Activated CD4-positive, alpha-beta T cell treated with anti-CD3 and anti-CD28 coated beads, Interleukin-2, amount 10 ng/mL, durations not matched to agents 7 days and 5 days (primary cell): ENCODE results near the gene NKAIN2. TPM values are rescaled to one million over a fixed set of nuclear protein-coding genes. Genes with fewer than 3 reads are reported as not detected.

Source experiments
- CTCF ChIA-PET: fragments of 350-600 bp; sonication (Branson Sonifier 250); formaldehyde crosslinking; loops from one replicate; lab custom pipeline; 2021; ENCODE audit warnings: antibody characterized with exemption; lab: Charles Lee
- POLR2A ChIA-PET: fragments of 350-600 bp; sonication (Branson Sonifier 250); formaldehyde crosslinking; loops from one replicate; lab custom pipeline; 2021; ENCODE audit warnings: antibody characterized with exemption; lab: Charles Lee
- DNase-seq: peaks from one replicate; pipeline ENCODE4 v3.0.0-alpha.2; 2020
- H3K27ac Mint-ChIP-seq: one replicate; pipeline ENCODE4 v1.8.0; 2021; ENCODE audit warnings: mild to moderate bottlenecking, moderate library complexity, mixed read lengths
- H3K27me3 Mint-ChIP-seq: one replicate; pipeline ENCODE4 v1.8.0; 2021; ENCODE audit warnings: mixed read lengths
- H3K36me3 Mint-ChIP-seq: one replicate; pipeline ENCODE4 v1.8.0; 2021; ENCODE audit warnings: low read depth, mixed read lengths
- H3K4me1 Mint-ChIP-seq: one replicate; pipeline ENCODE4 v1.8.0; 2021; ENCODE audit warnings: mixed read lengths
- H3K4me3 Mint-ChIP-seq: one replicate; pipeline ENCODE4 v1.8.0; 2021; ENCODE audit warnings: mild to moderate bottlenecking, moderate library complexity, mixed read lengths
- H3K9me3 Mint-ChIP-seq: one replicate; pipeline ENCODE4 v1.8.0; 2021; ENCODE audit warnings: mixed read lengths
- total RNA-seq, 2 experiments: library from RNA; stranded (reverse); gene quantifications; one replicate each; pipeline ENCODE4 v1.2.3, GENCODE V29; 2021

NKAIN2 gene
- total RNA-seq, 2 experiments from 2014 or later, result not detected

DNA sequence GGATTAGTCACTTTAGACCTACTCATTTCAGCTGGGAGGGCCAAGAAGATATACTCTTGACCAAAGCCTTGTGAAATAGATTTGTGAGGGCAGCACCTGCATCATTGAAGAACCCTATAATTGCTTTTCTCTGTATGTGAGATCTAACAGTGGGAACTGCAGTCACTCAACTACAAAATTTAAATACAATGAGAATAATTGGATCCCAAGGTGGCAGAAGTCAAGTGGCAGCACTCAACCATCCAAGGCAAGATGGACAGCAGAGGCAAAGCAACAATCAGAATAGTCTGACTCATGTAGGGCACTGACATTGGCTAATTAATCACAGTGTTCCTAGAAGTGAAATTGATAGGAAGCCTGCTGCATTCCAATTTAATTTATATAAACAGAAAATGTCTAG lies 8.9 kb upstream of the NKAIN2 start:
- Mint-ChIP-seq H3K36me3 (no peaks in the 10 kb centered on the region), H3K27me3 (no peaks in the 10 kb centered on the region), H3K4me3 (no peak overlapping the region), H3K27ac (no peak overlapping the region), H3K4me1 (no peaks in the 10 kb centered on the region), H3K9me3 (no peaks in the 10 kb centered on the region)
- ChIA-PET CTCF (no interaction called here), POLR2A (no interaction called here)
- no peak for DNase-seq

DNA sequence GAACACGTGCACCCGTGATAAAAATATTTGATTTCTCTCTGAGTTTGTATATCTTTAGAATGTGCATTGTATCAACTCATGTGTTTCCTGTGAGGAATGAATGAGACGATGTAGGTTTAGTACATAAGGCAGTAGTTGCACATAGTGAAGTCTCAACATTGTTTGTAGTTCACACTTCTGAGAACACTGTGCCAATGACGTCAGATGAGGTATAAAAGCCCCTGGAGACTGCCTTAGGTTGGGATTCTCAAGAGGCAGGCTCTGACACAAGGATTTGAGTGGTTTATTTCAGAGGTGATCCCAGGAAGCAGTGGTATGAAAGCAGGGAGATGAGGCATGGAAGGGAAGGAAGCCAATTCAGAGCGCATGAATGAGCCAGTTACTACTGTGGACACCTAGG lies 2.6 kb upstream of the NKAIN2 start:
- peaks cover 10% of the 10 kb centered on the region for H3K4me1 Mint-ChIP-seq
- ChIA-PET CTCF (no interaction called here), POLR2A (interaction anchor here (0.7 kb wide), 1 partner anchor 497 kb away, joined by 4 read pairs; no protein-coding TSS in a partner anchor)
- H3K4me3 Mint-ChIP-seq, result no peak overlapping the region
- no peaks in the 10 kb centered on the region for H3K9me3 Mint-ChIP-seq
- DNase-seq, result no peak
- no peak overlapping the region for H3K27ac Mint-ChIP-seq
- peaks cover 31% of the 10 kb centered on the region for H3K27me3 Mint-ChIP-seq
- no peaks in the 10 kb centered on the region for H3K36me3 Mint-ChIP-seq

DNA sequence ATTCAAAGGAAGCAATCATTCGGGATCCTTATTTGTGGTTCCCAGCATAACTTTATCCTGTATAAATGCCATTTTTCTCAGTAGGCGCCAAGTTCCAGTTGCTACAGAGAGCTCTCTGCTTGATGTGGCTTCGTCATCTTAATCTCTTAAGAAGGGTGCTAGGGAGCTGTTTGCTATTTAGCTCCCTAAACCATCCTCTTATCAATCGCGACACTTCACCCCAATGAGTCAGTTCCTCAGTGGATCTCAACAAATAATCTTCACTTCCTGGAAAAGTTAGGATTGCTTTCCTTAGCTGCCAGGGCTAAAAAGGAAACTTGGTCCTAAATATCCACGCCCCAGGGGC lies 1.3 kb upstream of the NKAIN2 start:
- Mint-ChIP-seq H3K4me3 (no peak overlapping the region), H3K9me3 (no peaks in the 10 kb centered on the region), H3K4me1 (peaks cover 10% of the 10 kb centered on the region), H3K27me3 (peaks cover 37% of the 10 kb centered on the region), H3K36me3 (no peaks in the 10 kb centered on the region), H3K27ac (no peak overlapping the region)
- ChIA-PET CTCF (interaction anchor here (0.7 to 1.8 kb wide), 4 partner anchors 10 to 14 kb away, joined by 3 to 5 read pairs (median 4); no protein-coding TSS in a partner anchor), POLR2A (no interaction called here)
- DNase-seq, result no peak

DNA sequence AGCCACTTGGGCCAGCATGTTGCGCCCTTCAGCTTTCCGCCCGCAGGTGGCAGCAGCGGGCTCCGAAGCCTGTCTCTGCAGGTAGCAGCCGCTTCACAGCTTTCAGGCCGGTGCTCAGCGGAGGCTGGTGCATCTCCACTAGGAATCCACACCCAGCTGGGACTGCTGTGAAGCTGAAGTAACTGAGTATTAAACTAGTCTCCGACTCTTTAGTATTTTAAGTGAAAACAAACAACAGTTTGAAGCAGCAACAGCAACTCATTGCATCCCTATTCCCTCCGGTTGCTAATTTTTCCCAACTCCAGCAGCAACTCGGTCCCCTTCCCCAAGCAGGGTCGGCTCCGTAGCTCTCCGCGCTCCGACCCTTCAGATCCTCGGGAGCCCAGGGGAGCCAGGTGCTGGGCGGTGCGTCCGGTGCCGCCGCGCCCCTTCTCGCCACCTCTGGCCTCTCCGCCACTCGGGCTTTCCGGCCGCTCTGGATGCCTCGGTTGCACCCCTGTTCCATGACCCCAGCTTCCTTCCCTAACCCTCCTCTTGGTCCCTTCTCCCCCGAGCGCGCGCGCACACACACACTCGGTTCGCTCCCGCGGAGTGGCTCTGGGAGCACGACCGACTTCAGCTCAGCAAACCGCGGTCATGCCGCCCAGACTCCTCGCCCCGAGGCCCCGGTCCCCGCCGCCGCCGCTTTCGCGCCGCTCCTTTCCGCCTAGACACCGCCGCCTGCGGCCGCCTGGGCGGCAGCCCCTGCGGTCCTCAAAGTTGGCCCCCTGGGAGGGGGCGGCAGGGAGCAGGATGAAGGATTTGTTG lies 765 bp upstream of the NKAIN2 start:
- Mint-ChIP-seq H3K4me1 (peaks cover 10% of the 10 kb centered on the region), H3K9me3 (no peaks in the 10 kb centered on the region), H3K27me3 (peaks cover 42% of the 10 kb centered on the region), H3K4me3 (peak overlapping the region; percentile 45), H3K27ac (no peak overlapping the region), H3K36me3 (no peaks in the 10 kb centered on the region)
- peak; percentile 67 for DNase-seq
- ChIA-PET CTCF (interaction anchor here (0.7 to 1.8 kb wide), 4 partner anchors 9 to 15 kb away, joined by 3 to 5 read pairs (median 4); no protein-coding TSS in a partner anchor), POLR2A (no interaction called here)

DNA sequence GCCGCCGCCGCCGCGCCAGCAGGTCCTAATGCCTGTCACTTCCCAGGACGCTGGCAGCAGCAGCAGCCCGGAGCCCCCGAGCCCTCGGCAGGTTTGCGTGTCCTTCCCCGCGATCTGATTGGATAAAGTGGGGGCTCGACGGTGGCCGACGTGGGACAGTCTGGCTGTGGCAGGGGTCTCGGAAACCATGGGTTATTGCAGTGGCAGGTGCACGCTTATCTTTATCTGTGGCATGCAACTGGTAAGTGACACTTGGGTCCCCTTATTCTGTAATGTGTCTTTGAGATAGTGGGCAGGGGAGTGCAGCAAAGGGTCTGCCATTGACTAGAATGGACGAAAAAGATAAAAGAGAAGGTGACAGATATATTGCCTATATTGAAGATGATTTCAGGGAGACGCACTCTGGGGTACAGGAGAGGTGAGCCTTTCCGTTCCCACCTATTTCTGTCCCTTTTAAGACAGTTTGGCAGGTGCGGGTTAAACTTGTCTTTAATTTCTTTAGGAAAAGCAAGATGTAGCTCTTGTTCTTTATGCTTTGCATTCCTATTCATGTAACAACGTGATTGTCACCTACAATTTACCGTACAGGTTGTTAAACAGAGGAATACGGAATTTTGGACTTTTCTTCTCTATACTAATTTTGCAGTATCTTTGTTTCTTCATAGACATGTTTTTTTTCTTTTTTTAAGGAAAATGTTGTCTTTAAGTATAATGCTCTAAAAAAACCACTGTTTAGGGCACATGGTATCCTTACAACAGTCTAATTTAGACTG lies 535 bp downstream of the NKAIN2 start:
- peaks cover 48% of the 10 kb centered on the region for H3K27me3 Mint-ChIP-seq
- H3K4me3 Mint-ChIP-seq, result peak overlapping the region; percentile 47
- no peaks in the 10 kb centered on the region for H3K9me3 Mint-ChIP-seq
- POLR2A ChIA-PET, result no interaction called here
- DNase-seq, result no peak
- H3K4me1 Mint-ChIP-seq, result peaks cover 10% of the 10 kb centered on the region
- CTCF ChIA-PET, result no interaction called here
- H3K27ac Mint-ChIP-seq, result no peak overlapping the region
- no peaks in the 10 kb centered on the region for H3K36me3 Mint-ChIP-seq

DNA sequence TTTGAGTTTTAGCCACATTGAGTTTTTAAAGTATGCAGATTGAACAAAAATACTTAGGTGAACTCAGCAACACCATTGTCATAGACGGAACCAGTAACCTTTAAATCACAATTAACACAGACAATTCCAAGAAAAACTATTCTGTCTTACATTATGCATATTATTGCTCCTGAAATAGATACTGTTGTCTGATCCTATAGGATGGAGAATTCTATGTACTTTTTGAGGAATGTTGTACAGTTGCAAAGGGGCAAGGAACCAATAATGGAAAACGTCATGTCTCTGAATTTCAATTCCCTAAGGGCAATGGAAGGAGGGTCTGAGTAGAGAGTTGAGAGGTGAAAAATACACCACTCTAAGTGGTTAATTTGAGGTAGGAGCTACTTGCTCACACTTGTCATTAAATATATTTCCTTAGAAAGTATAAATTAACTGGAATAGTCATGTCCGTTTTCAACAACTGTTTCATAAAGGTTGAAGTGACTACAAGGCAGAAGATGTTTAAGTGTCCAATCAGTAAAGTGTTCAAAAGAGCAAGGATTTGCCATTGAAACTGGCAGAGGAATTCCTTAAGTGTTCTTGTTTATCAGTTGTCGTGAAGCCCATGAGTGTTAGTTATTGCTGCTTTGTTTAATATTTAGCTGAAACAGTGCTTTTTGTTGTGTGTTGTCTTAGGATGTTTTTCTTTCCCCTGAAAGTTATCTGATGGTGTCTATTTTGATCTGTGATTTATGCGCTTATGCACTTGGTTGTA lies 1.3 kb downstream of the NKAIN2 start:
- no peak for DNase-seq
- Mint-ChIP-seq H3K36me3 (no peaks in the 10 kb centered on the region), H3K27me3 (peaks cover 48% of the 10 kb centered on the region), H3K4me1 (peaks cover 10% of the 10 kb centered on the region), H3K9me3 (no peaks in the 10 kb centered on the region), H3K27ac (no peak overlapping the region), H3K4me3 (no peak overlapping the region)
- POLR2A ChIA-PET, result no interaction called here
- CTCF ChIA-PET, result no interaction called here

DNA sequence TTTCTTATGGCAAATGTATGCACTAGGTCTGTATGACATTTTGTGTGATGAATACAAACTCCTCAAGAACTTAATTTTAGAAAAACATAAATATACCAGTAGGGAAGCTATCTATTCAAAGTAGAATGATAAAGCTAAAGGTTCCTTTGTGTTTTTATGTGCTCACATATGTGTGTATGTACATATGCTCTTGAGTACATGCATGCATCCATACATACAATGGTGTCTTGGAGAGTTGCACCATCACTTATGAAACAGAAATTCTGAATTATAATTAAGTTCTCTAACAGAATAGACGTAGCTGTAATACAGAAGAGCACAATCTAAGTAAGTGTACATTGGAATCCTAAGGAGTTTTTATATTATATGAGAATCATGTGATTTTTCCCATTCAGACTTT lies 2.3 kb downstream of the NKAIN2 start:
- Mint-ChIP-seq H3K9me3 (no peaks in the 10 kb centered on the region), H3K4me3 (no peak overlapping the region), H3K27ac (no peak overlapping the region), H3K36me3 (no peaks in the 10 kb centered on the region), H3K27me3 (peaks cover 48% of the 10 kb centered on the region), H3K4me1 (peaks cover 10% of the 10 kb centered on the region)
- no peak for DNase-seq
- ChIA-PET POLR2A (no interaction called here), CTCF (no interaction called here)

DNA sequence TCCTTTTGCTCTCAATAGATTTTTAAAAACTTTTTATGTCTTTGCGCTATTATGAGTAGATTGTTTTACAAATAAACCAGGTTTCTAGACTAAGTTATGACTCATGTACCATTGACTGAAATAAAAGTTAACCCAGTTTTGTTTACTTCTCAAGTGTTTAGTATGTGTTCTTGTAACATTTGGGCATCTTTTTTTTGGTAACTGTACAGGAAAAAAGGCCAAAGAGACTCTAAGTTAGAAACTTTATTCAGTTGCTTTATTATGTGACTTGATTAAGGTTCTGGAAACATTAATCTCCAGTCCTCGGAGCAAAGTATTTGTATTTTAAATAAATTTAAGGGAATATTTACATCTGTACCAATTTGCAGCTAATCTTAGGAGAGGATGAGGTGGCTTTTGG lies 2.9 kb downstream of the NKAIN2 start:
- no peaks in the 10 kb centered on the region for H3K9me3 Mint-ChIP-seq
- H3K27me3 Mint-ChIP-seq, result peaks cover 48% of the 10 kb centered on the region
- CTCF ChIA-PET, result no interaction called here
- H3K27ac Mint-ChIP-seq, result no peak overlapping the region
- H3K4me1 Mint-ChIP-seq, result peaks cover 10% of the 10 kb centered on the region
- POLR2A ChIA-PET, result no interaction called here
- no peaks in the 10 kb centered on the region for H3K36me3 Mint-ChIP-seq
- no peak for DNase-seq
- H3K4me3 Mint-ChIP-seq, result no peak overlapping the region

DNA sequence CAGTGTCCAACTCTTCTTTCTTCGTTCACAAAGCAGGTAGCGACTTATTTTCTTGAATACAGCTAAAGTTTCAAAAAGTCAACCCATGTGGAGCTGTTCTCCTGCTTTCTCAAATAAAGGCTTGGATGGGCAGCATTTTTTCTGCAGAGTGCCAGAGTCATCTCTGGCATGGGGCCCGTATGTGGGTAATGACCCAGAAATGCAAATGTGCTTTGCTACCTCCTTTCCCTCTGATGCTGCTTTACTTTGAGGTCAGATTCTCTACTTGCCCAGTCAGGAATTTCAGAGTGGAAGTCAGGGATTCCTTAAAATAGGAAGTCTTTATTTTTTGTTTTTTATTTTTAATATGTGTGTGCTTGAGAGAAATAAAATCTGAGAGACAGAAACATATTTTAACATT lies 4.9 kb downstream of the NKAIN2 start:
- H3K36me3 Mint-ChIP-seq, result no peaks in the 10 kb centered on the region
- CTCF ChIA-PET, result no interaction called here
- H3K27me3 Mint-ChIP-seq, result peaks cover 37% of the 10 kb centered on the region
- POLR2A ChIA-PET, result no interaction called here
- no peaks in the 10 kb centered on the region for H3K9me3 Mint-ChIP-seq
- no peak overlapping the region for H3K4me3 Mint-ChIP-seq
- H3K27ac Mint-ChIP-seq, result no peak overlapping the region
- peaks cover 2% of the 10 kb centered on the region for H3K4me1 Mint-ChIP-seq
- DNase-seq, result no peak

DNA sequence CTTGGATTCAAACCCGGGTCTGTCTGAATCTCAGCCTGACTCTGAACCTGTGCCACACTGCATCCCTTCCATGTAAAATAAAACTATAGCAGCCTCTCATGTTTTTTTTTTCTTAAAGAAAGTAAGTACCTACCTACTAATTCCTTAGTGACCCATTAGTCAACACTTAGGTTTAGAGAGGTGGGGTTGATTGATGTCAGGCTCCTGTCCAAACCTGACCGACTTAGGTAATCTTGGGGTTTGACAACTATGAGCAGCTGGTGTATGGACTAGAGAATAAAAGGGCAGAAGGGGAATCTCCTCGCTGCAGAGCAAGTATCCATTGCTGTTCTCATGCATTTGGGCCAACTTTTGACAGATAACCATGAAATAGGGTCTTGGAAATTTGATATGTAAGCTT lies 6.5 kb downstream of the NKAIN2 start:
- DNase-seq, result no peak
- Mint-ChIP-seq H3K9me3 (no peaks in the 10 kb centered on the region), H3K4me1 (no peaks in the 10 kb centered on the region), H3K4me3 (no peak overlapping the region), H3K27ac (no peak overlapping the region), H3K27me3 (peaks cover 23% of the 10 kb centered on the region), H3K36me3 (no peaks in the 10 kb centered on the region)
- ChIA-PET CTCF (interaction anchor here (0.6 kb wide), 1 partner anchor 132 kb away, joined by 3 read pairs; no protein-coding TSS in a partner anchor), POLR2A (no interaction called here)

DNA sequence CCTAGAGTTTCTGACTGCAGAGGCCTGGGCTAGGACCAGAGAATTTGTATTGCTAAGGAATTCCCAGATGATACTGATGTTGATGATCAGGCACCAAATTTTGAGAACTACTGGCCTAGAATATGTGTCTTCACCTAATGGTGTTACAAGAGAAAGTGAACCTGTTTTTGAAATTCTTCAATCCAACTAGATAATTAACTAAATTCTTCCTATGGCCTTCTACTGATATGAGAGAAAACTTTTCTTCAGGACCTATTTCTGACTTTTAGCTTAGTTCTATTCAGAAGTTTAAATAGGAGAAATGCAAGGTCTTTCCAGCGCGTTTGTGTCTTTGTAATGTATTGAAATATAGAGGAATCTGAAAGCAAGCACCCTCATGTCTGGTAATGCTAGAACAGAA lies 7.3 kb downstream of the NKAIN2 start:
- Mint-ChIP-seq H3K4me1 (no peaks in the 10 kb centered on the region), H3K9me3 (no peaks in the 10 kb centered on the region), H3K36me3 (no peaks in the 10 kb centered on the region), H3K27me3 (peaks cover 18% of the 10 kb centered on the region), H3K27ac (no peak overlapping the region), H3K4me3 (no peak overlapping the region)
- no peak for DNase-seq
- POLR2A ChIA-PET, result no interaction called here
- CTCF ChIA-PET, result no interaction called here

DNA sequence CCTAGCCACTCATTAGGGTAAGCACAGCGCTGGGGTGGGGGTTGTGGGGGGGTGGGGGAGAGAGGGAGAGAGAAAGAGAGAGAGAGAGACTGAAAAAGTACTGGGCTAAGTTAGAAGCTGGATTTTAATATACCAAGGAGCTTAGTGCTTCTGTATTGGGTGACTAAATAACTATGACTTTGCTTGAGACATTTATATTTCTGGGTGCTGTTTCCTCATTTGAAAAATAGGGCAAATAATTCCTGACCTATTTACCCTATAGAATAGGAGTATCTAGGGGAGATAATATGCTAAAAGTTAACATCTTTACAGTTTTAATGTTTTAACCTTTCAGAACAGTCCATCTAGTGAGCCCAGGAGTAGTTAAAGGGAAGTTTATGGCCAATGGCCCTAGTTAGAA lies 7.7 kb downstream of the NKAIN2 start:
- POLR2A ChIA-PET, result no interaction called here
- peaks cover 15% of the 10 kb centered on the region for H3K27me3 Mint-ChIP-seq
- CTCF ChIA-PET, result no interaction called here
- no peaks in the 10 kb centered on the region for H3K36me3 Mint-ChIP-seq
- no peaks in the 10 kb centered on the region for H3K9me3 Mint-ChIP-seq
- no peak overlapping the region for H3K27ac Mint-ChIP-seq
- H3K4me1 Mint-ChIP-seq, result no peaks in the 10 kb centered on the region
- H3K4me3 Mint-ChIP-seq, result no peak overlapping the region
- no peak for DNase-seq

DNA sequence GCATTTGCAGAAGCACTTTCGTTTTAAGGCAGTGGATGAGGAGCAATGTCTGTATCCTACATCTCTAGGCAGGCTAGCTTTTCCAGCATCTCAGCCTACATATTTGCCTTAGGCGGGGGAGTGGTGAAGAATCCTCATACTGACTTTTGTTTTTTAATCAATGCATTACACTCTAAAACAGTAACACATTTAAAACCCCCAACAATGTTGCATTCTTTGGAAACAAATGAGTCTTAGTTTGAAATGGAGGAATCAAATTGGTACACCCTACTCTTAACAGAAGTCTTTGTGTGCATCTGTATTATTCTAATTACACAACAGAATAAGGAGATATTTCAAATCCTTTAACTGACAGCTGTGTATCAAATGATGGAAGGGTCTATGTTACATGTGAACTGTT lies 9.0 kb downstream of the NKAIN2 start:
- Mint-ChIP-seq H3K27me3 (peaks cover 8% of the 10 kb centered on the region), H3K36me3 (no peaks in the 10 kb centered on the region), H3K4me3 (no peak overlapping the region), H3K9me3 (no peaks in the 10 kb centered on the region), H3K27ac (no peak overlapping the region), H3K4me1 (no peaks in the 10 kb centered on the region)
- ChIA-PET POLR2A (no interaction called here), CTCF (interaction anchor here (0.9 kb wide), 1 partner anchor 10 kb away, joined by 5 read pairs; no protein-coding TSS in a partner anchor)
- DNase-seq, result no peak
